Measurements from ENCODE around the gene TMEM115. TPM values are rescaled to one million over a fixed set of nuclear protein-coding genes. Genes with fewer than 3 reads are reported as not detected.

Gene TMEM115
- total and polyA plus RNA-seq, 10 of the 15 experiments (the other 5 are each of a cell fraction or from before 2014, with no cell fraction given): 1.9 to 18.7 (median 13.2) TPM

DNA sequence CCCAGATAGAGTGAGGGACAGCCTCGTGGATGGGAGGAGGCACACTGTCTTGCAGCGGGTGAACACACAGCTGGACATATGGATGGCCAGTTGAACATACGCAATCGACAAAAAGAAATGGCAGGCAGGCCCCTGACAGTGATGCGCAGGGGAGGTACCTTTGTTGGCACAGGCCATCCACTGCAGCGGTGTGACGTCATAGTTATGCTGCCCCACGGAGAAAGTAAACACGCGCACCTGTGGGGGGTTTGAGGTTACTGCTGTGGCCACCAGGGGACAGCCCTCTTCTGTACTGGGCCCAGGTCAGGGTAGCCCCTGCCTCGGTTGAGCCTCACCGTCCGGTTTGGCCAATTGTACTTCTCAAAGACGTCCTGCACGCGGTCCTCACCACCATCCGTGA, 19.4 kb upstream of the TMEM115 start:
- Histone ChIP-seq H3K36me3 (ENCODE audit: control insufficient read depth in 2 of 2, insufficient read depth in 2 of 2, low read length in 1 of 2) (no peaks in the 10 kb centered on the region), H3K79me2 (ENCODE audit: control insufficient read depth, insufficient read depth, low read length) (no peaks in the 10 kb centered on the region), H4K20me1 (ENCODE audit: control insufficient read depth, insufficient read depth) (no peaks in the 10 kb centered on the region), H3K27ac (ENCODE audit: control insufficient read depth, insufficient read depth) (no peak overlapping the region), H3K4me2 (ENCODE audit: control insufficient read depth, insufficient read depth) (no peak overlapping the region), H3K27me3 (replicated peaks in 1 of 2; ENCODE audit: control insufficient read depth in 2 of 2, insufficient read depth in 2 of 2, low read length in 1 of 2) (no peaks in the 10 kb centered on the region), H2AFZ (ENCODE audit: control insufficient read depth, low read depth, low read length) (no peak overlapping the region), H3K4me3 (no peak overlapping the region), H3K9ac (ENCODE audit: control insufficient read depth, insufficient read depth, low read length) (no peak overlapping the region), H3K4me1 (ENCODE audit: control insufficient read depth, insufficient read depth, low read length) (no peaks in the 10 kb centered on the region), H3K9me3 (replicated peaks; ENCODE audit: control insufficient read depth, insufficient read depth, low read length) (no peaks in the 10 kb centered on the region)
- intact Hi-C loops (cut with micrococcal nuclease; ENCODE audit: unreplicated experiment): no loop called here
- ChIA-PET CTCF (no interaction called here), SMC1A (ENCODE audit: uncharacterized antibody, unreplicated experiment) (no interaction called here), POLR2A (no interaction called here), RAD21 (ENCODE audit: unreplicated experiment) (no interaction called here)
- in situ Hi-C loops (cut with MboI): no loop called here
- TF ChIP-seq JUNB (IDR thresholded peaks at IDR 0.05): no peak
- no peak for TF ChIP-seq SPI1 (IDR thresholded peaks at IDR 0.05; ENCODE audit: borderline replicate concordance, insufficient read depth, low read depth, low read length)
- no peak for TF ChIP-seq CBX3 (IDR thresholded peaks at IDR 0.05; ENCODE audit: borderline replicate concordance, low read depth)
- TF ChIP-seq ZNF207 (IDR thresholded peaks at IDR 0.05; ENCODE audit: borderline replicate concordance): no peak
- no peak for TF ChIP-seq STAT3 (IDR thresholded peaks at IDR 0.05; ENCODE audit: low read depth, low read length)
- TF ChIP-seq CHD4 (IDR thresholded peaks at IDR 0.05): no peak
- TF ChIP-seq, protein P1, sequence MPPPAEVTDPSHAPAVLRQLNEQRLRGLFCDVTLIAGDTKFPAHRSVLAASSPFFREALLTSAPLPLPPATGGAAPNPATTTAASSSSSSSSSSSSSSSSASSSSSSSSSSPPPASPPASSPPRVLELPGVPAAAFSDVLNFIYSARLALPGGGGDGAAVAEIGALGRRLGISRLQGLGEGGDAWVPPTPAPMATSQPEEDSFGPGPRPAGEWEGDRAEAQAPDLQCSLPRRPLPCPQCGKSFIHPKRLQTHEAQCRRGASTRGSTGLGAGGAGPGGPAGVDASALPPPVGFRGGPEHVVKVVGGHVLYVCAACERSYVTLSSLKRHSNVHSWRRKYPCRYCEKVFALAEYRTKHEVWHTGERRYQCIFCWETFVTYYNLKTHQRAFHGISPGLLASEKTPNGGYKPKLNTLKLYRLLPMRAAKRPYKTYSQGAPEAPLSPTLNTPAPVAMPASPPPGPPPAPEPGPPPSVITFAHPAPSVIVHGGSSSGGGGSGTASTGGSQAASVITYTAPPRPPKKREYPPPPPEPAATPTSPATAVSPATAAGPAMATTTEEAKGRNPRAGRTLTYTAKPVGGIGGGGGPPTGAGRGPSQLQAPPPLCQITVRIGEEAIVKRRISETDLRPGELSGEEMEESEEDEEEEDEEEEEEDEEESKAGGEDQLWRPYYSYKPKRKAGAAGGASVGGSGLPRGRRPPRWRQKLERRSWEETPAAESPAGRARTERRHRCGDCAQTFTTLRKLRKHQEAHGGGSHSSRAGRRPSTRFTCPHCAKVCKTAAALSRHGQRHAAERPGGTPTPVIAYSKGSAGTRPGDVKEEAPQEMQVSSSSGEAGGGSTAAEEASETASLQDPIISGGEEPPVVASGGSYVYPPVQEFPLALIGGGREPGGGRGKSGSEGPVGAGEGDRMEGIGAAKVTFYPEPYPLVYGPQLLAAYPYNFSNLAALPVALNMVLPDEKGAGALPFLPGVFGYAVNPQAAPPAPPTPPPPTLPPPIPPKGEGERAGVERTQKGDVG (CRISPR knock-in tag; IDR thresholded peaks at IDR 0.05): no peak
- TF ChIP-seq MTA2 (IDR thresholded peaks at IDR 0.05; ENCODE audit: low read depth): no peak
- TF ChIP-seq KDM1A (IDR thresholded peaks at IDR 0.05; ENCODE audit: borderline replicate concordance): no peak
- no peak for TF ChIP-seq SP1 (IDR thresholded peaks at IDR 0.05; ENCODE audit: low read depth, low read length)
- TF ChIP-seq SMC3 (IDR thresholded peaks at IDR 0.05; ENCODE audit: borderline replicate concordance, low read length): no peak
- TF ChIP-seq NBN (IDR thresholded peaks at IDR 0.05): no peak
- no peak for TF ChIP-seq YBX1 (IDR thresholded peaks at IDR 0.05)
- 77% methylated on average over 17 of the region's 17 CpGs for WGBS (ENCODE audit: insufficient coverage, insufficient replicate concordance, low lambda C conversion rate, missing lambda C conversion rate)
- BruUV-seq (replicated peaks): no TSS peak
- DNase-seq (ENCODE audit: low read depth, low spot score) (no peak), FAIRE-seq (no peak), ATAC-seq (no peak)
